GM12878 (cell line): Measurements from ENCODE around the gene ABI3. TPM values are rescaled to one million over a fixed set of nuclear protein-coding genes. Genes with fewer than 3 reads are reported as not detected.
"Not testable (repeated sequence)": the region's sequence is repeated elsewhere in the genome, so short reads cannot be mapped to it uniquely, and the experiment has no call there.

ENCODE experiments used
- ATAC-seq: fragments of 200-7000 bp; cut with Tn5 transposase; 3 replicates; pipeline ENCODE4 v1.9.1; 2020; ENCODE audit warnings: mild to moderate bottlenecking, moderate library complexity
- BruUV-seq: library from RNA; stranded (reverse); fragments of 400-500 nt; replicated peaks from 2 replicates; lab custom pipeline; 2021; lab: Mats Ljungman, UMichigan
- CTCF ChIA-PET: fragments of 300-600 bp; sonication (Branson Sonifier 250); formaldehyde crosslinking; extraction: SDS; loops from one replicate; lab custom pipeline; 2021; ENCODE audit warnings: inconsistent platforms; lab: Yijun Ruan, JAX
- POLR2A ChIA-PET: fragments of 350-600 bp; formaldehyde crosslinking; extraction: SDS; loops from one replicate; lab custom pipeline; 2021; ENCODE audit warnings: inconsistent platforms; lab: Charles Lee
- RAD21 ChIA-PET: fragments of 300-600 bp; sonication (Branson Sonifier 250); formaldehyde crosslinking; loops from one replicate; lab custom pipeline; 2023; ENCODE audit warnings: antibody characterized with exemption; ENCODE audit not compliant: unreplicated experiment; lab: Charles Lee
- SMC1A ChIA-PET: fragments of 300-600 bp; sonication (Branson Sonifier 250); formaldehyde crosslinking; loops from one replicate; lab custom pipeline; 2023; ENCODE audit not compliant: unreplicated experiment, uncharacterized antibody; lab: Charles Lee
- DNase-seq: peaks from one replicate; pipeline ENCODE4 v3.0.0-alpha.2; 2011; ENCODE audit warnings: low read depth, low spot score
- FAIRE-seq: peaks from 3 replicates; lab custom pipeline; 2011; peaks lifted over from hg19 to GRCh38; lab: Jason Lieb, UNC
- H2AFZ ChIP-seq: 2 replicates; pipeline ENCODE4 v1.6.0; 2011; ENCODE audit warnings: low read depth, low read length, control low read depth; ENCODE audit not compliant: control insufficient read depth
- H3K27ac ChIP-seq: 2 replicates; pipeline ENCODE4 v1.5.1; 2011; ENCODE audit warnings: control low read depth; ENCODE audit not compliant: control insufficient read depth, insufficient read depth
- H3K27me3 ChIP-seq, 2 experiments: replicated peaks in 1 of 2; 2 replicates each; pipeline versions ENCODE4 v1.6.0 to v1.6.1; 2011; ENCODE audit warnings: low read length in 1 of 2; ENCODE audit not compliant: control insufficient read depth in 2 of 2, insufficient read depth in 2 of 2
- H3K36me3 ChIP-seq, 2 experiments: 2 replicates each; pipeline ENCODE4 v1.5.1; 2011; ENCODE audit warnings: low read length in 1 of 2; ENCODE audit not compliant: control insufficient read depth in 2 of 2, insufficient read depth in 2 of 2
- H3K4me1 ChIP-seq: 2 replicates; pipeline ENCODE4 v1.6.1; 2011; ENCODE audit warnings: mild to moderate bottlenecking, low read length, moderate library complexity, mixed read lengths; ENCODE audit not compliant: control insufficient read depth, insufficient read depth
- H3K4me2 ChIP-seq: 2 replicates; pipeline ENCODE4 v1.6.0; 2011; ENCODE audit warnings: control low read depth; ENCODE audit not compliant: control insufficient read depth, insufficient read depth
- H3K4me3 ChIP-seq: fragments of 200-600 bp; sonication (generic); 2 replicates; pipeline ENCODE4 v1.5.1; 2016
- H3K79me2 ChIP-seq: 2 replicates; pipeline ENCODE4 v1.6.0; 2011; ENCODE audit warnings: low read length; ENCODE audit not compliant: control insufficient read depth, insufficient read depth
- H3K9ac ChIP-seq: 2 replicates; pipeline ENCODE4 v1.8.0; 2011; ENCODE audit warnings: low read length, control low read depth, mixed read lengths; ENCODE audit not compliant: control insufficient read depth, insufficient read depth
- H3K9me3 ChIP-seq: replicated peaks from 3 replicates; pipeline ENCODE4 v1.5.1; 2011; ENCODE audit warnings: mild to moderate bottlenecking, low read length; ENCODE audit not compliant: control insufficient read depth, insufficient read depth
- H4K20me1 ChIP-seq: 2 replicates; pipeline ENCODE4 v1.6.0; 2011; ENCODE audit not compliant: control insufficient read depth, insufficient read depth
- CHD2 ChIP-seq: IDR thresholded peaks from 2 replicates; pipeline ENCODE4 v1.6.1; 2011; ENCODE audit warnings: low read depth, low read length, improper control_type of control experiment, borderline replicate concordance
- STAT1 ChIP-seq: fragments of 450-650 bp; conservative IDR thresholded peaks from 2 replicates; pipeline ENCODE4 v1.6.1; 2014; ENCODE audit warnings: antibody characterized with exemption, mild to moderate bottlenecking
- WGBS: methylation state at CpG from one replicate; pipeline ENCODE4 v1.1.6; 2016; ENCODE audit warnings: low lambda C conversion rate; ENCODE audit not compliant: insufficient replicate concordance, insufficient coverage; ENCODE audit errors: missing lambda C conversion rate; 5-methylcytosine and 5-hydroxymethylcytosine counted together
- in situ Hi-C: fragments of 300-500 bp; cut with MboI; formaldehyde crosslinking; loops from 9 replicates; pipeline ENCODE4 v1.14.3; 2018; ENCODE audit warnings: mixed read lengths
- intact Hi-C: fragments of 100-400 bp; cut with micrococcal nuclease; formaldehyde crosslinking; loops from one replicate; pipeline ENCODE4 v1.14.2; 2022; ENCODE audit not compliant: unreplicated experiment
- polyA plus RNA-seq, 11 experiments: library from polyadenylated mRNA; depleted of rRNA in 4 of 11; unstranded in 6 of 11; stranded (reverse) in 5 of 11; fragments of >200 nt; fragmentation: Nextera tagmentation in 4 of 11; fragmentation: Illumina TruSeq in 1 of 11; extraction: Ambion mirVana in 4 of 11; extraction: Trizol in 1 of 11; gene quantifications; 1 replicate in 1 of 11; 2 replicates in 10 of 11; pipeline versions ENCODE4 v1.2.1 to v1.2.3, GENCODE V29; 2011 to 2016; ENCODE audit warnings: inconsistent platforms in 2 of 11, missing spikeins in 2 of 11, low read depth in 1 of 11
- total RNA-seq, 4 experiments: library from RNA; depleted of rRNA in 3 of 4; stranded (reverse); fragments of >200 nt in 3 of 4; fragmentation: Illumina TruSeq in 1 of 4; extraction: Trizol in 1 of 4; gene quantifications; 2 replicates each; pipeline versions ENCODE4 v1.2.1 to v1.2.3, GENCODE V29; 2013 to 2021
- TF ChIP-seq, protein P1 (sequence below): fragments of 450-650 bp; formaldehyde crosslinking; IDR thresholded peaks from 2 replicates; pipeline ENCODE4 v1.4.0; 2022; ENCODE audit warnings: mild to moderate bottlenecking, moderate library complexity
- TF ChIP-seq, protein P2 (sequence below): IDR thresholded peaks from 2 replicates; pipeline ENCODE4 v1.6.1; 2012; ENCODE audit warnings: improper control_type of control experiment, low read depth, low read length; ENCODE audit not compliant: insufficient replicate concordance

The ABI3 gene
- total and polyA plus RNA-seq, 10 of the 15 experiments (the other 5 are each of a cell fraction or from before 2014, with no cell fraction given), result 13.4 to 109 (median 51.1) TPM

DNA sequence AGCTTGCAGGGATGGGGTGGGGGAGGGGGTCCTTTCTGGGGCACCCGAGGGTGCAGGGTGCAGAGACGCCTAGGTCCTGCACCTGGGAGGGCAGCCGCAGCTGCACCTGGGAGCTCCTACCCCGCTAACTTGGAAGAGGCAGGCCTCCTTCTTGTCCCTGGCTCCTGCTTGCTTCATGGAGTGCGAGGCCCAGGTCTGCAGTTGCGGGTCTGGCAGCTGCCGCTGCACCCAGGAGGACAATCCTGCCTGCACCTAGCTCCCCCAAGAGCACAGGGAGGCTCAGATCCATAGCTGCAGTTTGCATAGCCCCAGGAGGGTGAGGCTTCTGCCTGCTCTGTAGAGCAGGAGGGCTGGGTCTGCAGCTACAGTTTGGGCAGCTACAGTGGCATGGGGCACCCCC, 26.7 kb upstream of the ABI3 start (continued):
- TF ChIP-seq, protein P1, sequence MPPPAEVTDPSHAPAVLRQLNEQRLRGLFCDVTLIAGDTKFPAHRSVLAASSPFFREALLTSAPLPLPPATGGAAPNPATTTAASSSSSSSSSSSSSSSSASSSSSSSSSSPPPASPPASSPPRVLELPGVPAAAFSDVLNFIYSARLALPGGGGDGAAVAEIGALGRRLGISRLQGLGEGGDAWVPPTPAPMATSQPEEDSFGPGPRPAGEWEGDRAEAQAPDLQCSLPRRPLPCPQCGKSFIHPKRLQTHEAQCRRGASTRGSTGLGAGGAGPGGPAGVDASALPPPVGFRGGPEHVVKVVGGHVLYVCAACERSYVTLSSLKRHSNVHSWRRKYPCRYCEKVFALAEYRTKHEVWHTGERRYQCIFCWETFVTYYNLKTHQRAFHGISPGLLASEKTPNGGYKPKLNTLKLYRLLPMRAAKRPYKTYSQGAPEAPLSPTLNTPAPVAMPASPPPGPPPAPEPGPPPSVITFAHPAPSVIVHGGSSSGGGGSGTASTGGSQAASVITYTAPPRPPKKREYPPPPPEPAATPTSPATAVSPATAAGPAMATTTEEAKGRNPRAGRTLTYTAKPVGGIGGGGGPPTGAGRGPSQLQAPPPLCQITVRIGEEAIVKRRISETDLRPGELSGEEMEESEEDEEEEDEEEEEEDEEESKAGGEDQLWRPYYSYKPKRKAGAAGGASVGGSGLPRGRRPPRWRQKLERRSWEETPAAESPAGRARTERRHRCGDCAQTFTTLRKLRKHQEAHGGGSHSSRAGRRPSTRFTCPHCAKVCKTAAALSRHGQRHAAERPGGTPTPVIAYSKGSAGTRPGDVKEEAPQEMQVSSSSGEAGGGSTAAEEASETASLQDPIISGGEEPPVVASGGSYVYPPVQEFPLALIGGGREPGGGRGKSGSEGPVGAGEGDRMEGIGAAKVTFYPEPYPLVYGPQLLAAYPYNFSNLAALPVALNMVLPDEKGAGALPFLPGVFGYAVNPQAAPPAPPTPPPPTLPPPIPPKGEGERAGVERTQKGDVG, result no peak
- TF ChIP-seq CHD2, result no peak
- no peak for TF ChIP-seq STAT1
- TF ChIP-seq, protein P2, sequence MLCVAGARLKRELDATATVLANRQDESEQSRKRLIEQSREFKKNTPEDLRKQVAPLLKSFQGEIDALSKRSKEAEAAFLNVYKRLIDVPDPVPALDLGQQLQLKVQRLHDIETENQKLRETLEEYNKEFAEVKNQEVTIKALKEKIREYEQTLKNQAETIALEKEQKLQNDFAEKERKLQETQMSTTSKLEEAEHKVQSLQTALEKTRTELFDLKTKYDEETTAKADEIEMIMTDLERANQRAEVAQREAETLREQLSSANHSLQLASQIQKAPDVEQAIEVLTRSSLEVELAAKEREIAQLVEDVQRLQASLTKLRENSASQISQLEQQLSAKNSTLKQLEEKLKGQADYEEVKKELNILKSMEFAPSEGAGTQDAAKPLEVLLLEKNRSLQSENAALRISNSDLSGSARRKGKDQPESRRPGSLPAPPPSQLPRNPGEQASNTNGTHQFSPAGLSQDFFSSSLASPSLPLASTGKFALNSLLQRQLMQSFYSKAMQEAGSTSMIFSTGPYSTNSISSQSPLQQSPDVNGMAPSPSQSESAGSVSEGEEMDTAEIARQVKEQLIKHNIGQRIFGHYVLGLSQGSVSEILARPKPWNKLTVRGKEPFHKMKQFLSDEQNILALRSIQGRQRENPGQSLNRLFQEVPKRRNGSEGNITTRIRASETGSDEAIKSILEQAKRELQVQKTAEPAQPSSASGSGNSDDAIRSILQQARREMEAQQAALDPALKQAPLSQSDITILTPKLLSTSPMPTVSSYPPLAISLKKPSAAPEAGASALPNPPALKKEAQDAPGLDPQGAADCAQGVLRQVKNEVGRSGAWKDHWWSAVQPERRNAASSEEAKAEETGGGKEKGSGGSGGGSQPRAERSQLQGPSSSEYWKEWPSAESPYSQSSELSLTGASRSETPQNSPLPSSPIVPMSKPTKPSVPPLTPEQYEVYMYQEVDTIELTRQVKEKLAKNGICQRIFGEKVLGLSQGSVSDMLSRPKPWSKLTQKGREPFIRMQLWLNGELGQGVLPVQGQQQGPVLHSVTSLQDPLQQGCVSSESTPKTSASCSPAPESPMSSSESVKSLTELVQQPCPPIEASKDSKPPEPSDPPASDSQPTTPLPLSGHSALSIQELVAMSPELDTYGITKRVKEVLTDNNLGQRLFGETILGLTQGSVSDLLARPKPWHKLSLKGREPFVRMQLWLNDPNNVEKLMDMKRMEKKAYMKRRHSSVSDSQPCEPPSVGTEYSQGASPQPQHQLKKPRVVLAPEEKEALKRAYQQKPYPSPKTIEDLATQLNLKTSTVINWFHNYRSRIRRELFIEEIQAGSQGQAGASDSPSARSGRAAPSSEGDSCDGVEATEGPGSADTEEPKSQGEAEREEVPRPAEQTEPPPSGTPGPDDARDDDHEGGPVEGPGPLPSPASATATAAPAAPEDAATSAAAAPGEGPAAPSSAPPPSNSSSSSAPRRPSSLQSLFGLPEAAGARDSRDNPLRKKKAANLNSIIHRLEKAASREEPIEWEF, result no peak

DNA sequence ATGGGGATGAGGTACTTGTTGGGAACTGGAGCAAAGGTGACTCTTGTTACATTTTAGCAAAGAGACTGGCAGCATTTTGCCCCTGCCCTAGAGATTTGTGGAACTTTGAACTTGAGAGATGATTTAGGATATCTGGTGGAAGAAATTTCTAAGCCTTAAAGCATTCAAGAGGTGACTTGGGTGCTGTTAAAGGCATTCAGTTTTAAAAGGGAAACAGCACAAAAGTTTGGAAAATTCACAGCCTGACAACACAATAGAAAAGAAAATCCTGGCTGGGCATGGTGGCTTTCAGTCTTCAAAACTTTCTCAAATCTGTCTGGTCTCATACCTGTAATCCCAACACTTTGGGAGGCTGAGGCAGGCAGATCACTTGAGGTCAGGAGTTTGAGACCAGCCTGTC, 26.0 kb upstream of the ABI3 start:
- DNase-seq, H3K27me3 ChIP-seq, H3K79me2 ChIP-seq, FAIRE-seq, H3K4me1 ChIP-seq, H3K27ac ChIP-seq, H3K9ac ChIP-seq, ATAC-seq, BruUV-seq, H2AFZ ChIP-seq, H3K4me2 ChIP-seq, H3K4me3 ChIP-seq, intact Hi-C loops, in situ Hi-C loops, H4K20me1 ChIP-seq, H3K36me3 ChIP-seq, SMC1A ChIA-PET, POLR2A ChIA-PET: not testable (repeated sequence)
- ChIA-PET CTCF (interaction anchor here (7.4 kb wide), 1 partner anchor 44 kb away, joined by 178 read pairs; the partner anchor contains the start of gene PHOSPHO1), RAD21 (interaction anchor here (1.5 kb wide), 1 partner anchor 42 kb away, joined by 3 read pairs; no protein-coding TSS in a partner anchor)
- H3K9me3 ChIP-seq, result peaks cover 22% of the 10 kb centered on the region; the same call in 2 of the 3 replicates

DNA sequence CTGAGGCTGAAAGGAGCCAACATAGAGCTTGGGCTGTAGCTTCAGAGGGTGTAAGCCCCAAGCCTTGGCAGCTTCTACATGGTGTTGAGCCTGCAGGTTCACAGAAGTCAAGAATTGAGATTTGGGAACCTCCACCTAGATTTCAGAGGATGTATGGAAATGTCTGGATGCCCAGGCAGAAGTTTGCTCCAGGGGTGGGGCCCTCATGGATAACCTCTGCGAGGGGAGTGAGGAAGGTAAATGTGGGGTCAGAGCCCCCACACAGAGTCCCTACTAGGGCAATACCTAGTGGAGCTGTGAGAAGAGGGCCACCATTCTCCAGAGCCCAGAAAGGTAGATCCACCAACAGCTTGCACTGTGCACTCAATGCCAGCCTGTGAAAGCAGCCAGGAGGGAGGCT, 25.1 kb upstream of the ABI3 start:
- intact Hi-C loops, POLR2A ChIA-PET, BruUV-seq, H3K36me3 ChIP-seq, SMC1A ChIA-PET, H3K4me1 ChIP-seq, H3K9ac ChIP-seq, H3K27me3 ChIP-seq, H4K20me1 ChIP-seq, FAIRE-seq, H2AFZ ChIP-seq, H3K27ac ChIP-seq, DNase-seq, H3K4me3 ChIP-seq, in situ Hi-C loops, H3K79me2 ChIP-seq, H3K4me2 ChIP-seq, ATAC-seq: not testable (repeated sequence)
- peaks cover 22% of the 10 kb centered on the region; the same call in 2 of the 3 replicates for H3K9me3 ChIP-seq
- ChIA-PET RAD21 (interaction anchor here (1.5 kb wide), 1 partner anchor 41 kb away, joined by 3 read pairs; no protein-coding TSS in a partner anchor), CTCF (interaction anchor here (1.3 to 2.9 kb wide), 3 partner anchors 37 to 46 kb away, joined by 3 to 13 read pairs (median 6); no protein-coding TSS in a partner anchor)
- WGBS, result 29% methylated on average over 1 of the region's 1 CpG
